Peyer's patch (tissue), 4 donors: Measurements from ENCODE around the gene SDE2. TPM values are rescaled to one million over a fixed set of nuclear protein-coding genes. Genes with fewer than 3 reads are reported as not detected.

Source experiments
- DNase-seq, 3 donors: peaks; one replicate each; pipeline ENCODE4 v3.0.0-alpha.2; 2017 to 2019
- H3K27ac ChIP-seq, 4 donors: fragments of 200-600 bp; sonication (generic); one replicate each; pipeline ENCODE4 v1.5.1; 2016 to 2019
- H3K27me3 ChIP-seq, 2 donors: fragments of 200-600 bp; sonication (generic); one replicate each; pipeline ENCODE4 v1.5.1; 2019
- H3K36me3 ChIP-seq, 3 donors: fragments of 200-600 bp; sonication (generic); one replicate each; pipeline ENCODE4 v1.5.1; 2016 to 2019
- H3K4me1 ChIP-seq, 4 donors: fragments of 200-600 bp; sonication (generic); one replicate each; pipeline ENCODE4 v1.5.1; 2016 to 2019
- H3K4me3 ChIP-seq, 4 donors: fragments of 200-600 bp; sonication (generic); 1 replicate in 3 of 4; 2 replicates in 1 of 4; pipeline ENCODE4 v1.5.1; 2016 to 2019; ENCODE audit warnings: mild to moderate bottlenecking in 1 of 4
- H3K9me3 ChIP-seq, 4 donors: fragments of 200-600 bp; sonication (generic); one replicate each; pipeline ENCODE4 v1.5.1; 2016 to 2019; ENCODE audit warnings: mild to moderate bottlenecking in 1 of 4
- CTCF ChIP-seq, 6 experiments: fragments of 450-650 bp in 4 of 6; fragments of 200-600 bp in 2 of 6; sonication (generic) in 1 of 6; IDR thresholded peaks; one replicate each; pipeline ENCODE4 v1.5.1; 2017 to 2019; ENCODE audit warnings: antibody characterized with exemption in 6 of 6, mild to moderate bottlenecking in 3 of 6, moderate library complexity in 1 of 6
- POLR2A ChIP-seq, 2 donors: fragments of 450-650 bp; IDR thresholded peaks; one replicate each; pipeline ENCODE4 v1.5.1; 2017; ENCODE audit warnings: antibody characterized with exemption in 2 of 2, mild to moderate bottlenecking in 2 of 2, moderate library complexity in 2 of 2
- total RNA-seq, 4 donors: library from RNA; depleted of rRNA; stranded (reverse); fragments of >200 nt; gene quantifications; one replicate each; pipeline ENCODE4 v1.1.0, GENCODE V29; 2016

Gene SDE2
- total RNA-seq, 4 donors from 2014 or later, result 10.9 to 22.3 (median 15.8) TPM

GRCh38 chr1:225995919-225996864 lies 3.0 kb downstream of the SDE2 start:
- no peaks in the 10 kb centered on the region for H3K9me3 ChIP-seq
- no peak for DNase-seq
- no peaks in the 10 kb centered on the region for H3K27me3 ChIP-seq
- H3K27ac ChIP-seq, result no peak overlapping the region
- H3K4me3 ChIP-seq, result no peak overlapping the region
- H3K4me1 ChIP-seq, result peaks cover 0 to 35% (median 8%) of the 10 kb centered on the region in 4 donors
- peaks cover 0 to 44% (median 0%) of the 10 kb centered on the region in 3 donors for H3K36me3 ChIP-seq
- no peak for TF ChIP-seq POLR2A (IDR thresholded peaks at IDR 0.05)
- TF ChIP-seq CTCF (IDR thresholded peaks at IDR 0.05), result no peak

GRCh38 chr1:225990705-225991464 lies 8.3 kb downstream of the SDE2 start:
- Histone ChIP-seq H3K4me3 (no peak overlapping the region), H3K27me3 (no peaks in the 10 kb centered on the region), H3K4me1 (peaks cover 0 to 2% (median 0%) of the 10 kb centered on the region in 4 donors), H3K9me3 (no peaks in the 10 kb centered on the region), H3K27ac (peak overlapping the region in 1 of 4 donors; percentile 40), H3K36me3 (peaks cover 0 to 87% (median 0%) of the 10 kb centered on the region in 3 donors)
- TF ChIP-seq CTCF (IDR thresholded peaks at IDR 0.05) (no peak), POLR2A (IDR thresholded peaks at IDR 0.05) (no peak)
- no peak for DNase-seq

GRCh38 chr1:225987491-225988316 lies 11.4 kb downstream of the SDE2 start:
- DNase-seq, result no peak
- TF ChIP-seq POLR2A (IDR thresholded peaks at IDR 0.05), result no peak
- peak; percentile 52 to 79 (median 71) for TF ChIP-seq CTCF (IDR thresholded peaks at IDR 0.05)
- H3K27me3 ChIP-seq, result no peaks in the 10 kb centered on the region
- H3K36me3 ChIP-seq, result peaks cover 0 to 92% (median 0%) of the 10 kb centered on the region in 3 donors
- H3K4me3 ChIP-seq, result no peak overlapping the region
- H3K4me1 ChIP-seq, result no peaks in the 10 kb centered on the region
- no peaks in the 10 kb centered on the region for H3K9me3 ChIP-seq
- no peak overlapping the region for H3K27ac ChIP-seq

- no peaks in the 10 kb centered on the region for H3K9me3 ChIP-seq
These were observed 17.4 kb downstream of the SDE2 start for GRCh38 chr1:225981714-225982113.

More at GRCh38 chr1:225981714-225982113, 17.4 kb downstream of the SDE2 start:
- no peaks in the 10 kb centered on the region for H3K27me3 ChIP-seq
- H3K36me3 ChIP-seq, result peaks cover 0 to 71% (median 0%) of the 10 kb centered on the region in 3 donors
- DNase-seq, result no peak
- H3K4me3 ChIP-seq, result no peak overlapping the region
- no peak overlapping the region for H3K27ac ChIP-seq
- no peak for TF ChIP-seq CTCF (IDR thresholded peaks at IDR 0.05)
- no peak for TF ChIP-seq POLR2A (IDR thresholded peaks at IDR 0.05)
- H3K4me1 ChIP-seq, result no peaks in the 10 kb centered on the region
